Esophagus muscularis mucosa (tissue), 3 donors: Measurements from ENCODE around the gene SLC25A13.

Source experiments
- CTCF ChIP-seq, 3 experiments: fragments of 200-600 bp in 2 of 3; fragments of 450-650 bp in 1 of 3; sonication (generic) in 2 of 3; IDR thresholded peaks; one replicate each; pipeline ENCODE4 v1.5.1; 2017 to 2019; ENCODE audit warnings: antibody characterized with exemption in 3 of 3, mild to moderate bottlenecking in 2 of 3, moderate library complexity in 1 of 3
- EP300 ChIP-seq: sonication (generic); formaldehyde crosslinking; IDR thresholded peaks from one replicate; pipeline ENCODE4 v1.6.1; 2017; ENCODE audit warnings: antibody characterized with exemption

- TF ChIP-seq CTCF (IDR thresholded peaks at IDR 0.05), result no peak
- no peak for TF ChIP-seq EP300
Measured at GRCh38 chr7:96304573-96304972, 17.3 kb downstream of the SLC25A13 start.
